HT1080 (cell line): ENCODE data around the gene FUZ. TPM values are rescaled to one million over a fixed set of nuclear protein-coding genes. Genes with fewer than 3 reads are reported as not detected.

Experiments used
- DNase-seq: peaks from one replicate; pipeline ENCODE4 v3.0.0-alpha.2; 2015; ENCODE audit warnings: low read depth
- total RNA-seq: library from RNA; depleted of rRNA; stranded (reverse); fragments of >200 nt; shearing (Covaris generic); gene quantifications from 2 replicates; pipeline ENCODE4 v1.2.3, GENCODE V29; 2014

The FUZ gene
- total RNA-seq, 1 experiment from 2014 or later = 72.2 TPM

DNA sequence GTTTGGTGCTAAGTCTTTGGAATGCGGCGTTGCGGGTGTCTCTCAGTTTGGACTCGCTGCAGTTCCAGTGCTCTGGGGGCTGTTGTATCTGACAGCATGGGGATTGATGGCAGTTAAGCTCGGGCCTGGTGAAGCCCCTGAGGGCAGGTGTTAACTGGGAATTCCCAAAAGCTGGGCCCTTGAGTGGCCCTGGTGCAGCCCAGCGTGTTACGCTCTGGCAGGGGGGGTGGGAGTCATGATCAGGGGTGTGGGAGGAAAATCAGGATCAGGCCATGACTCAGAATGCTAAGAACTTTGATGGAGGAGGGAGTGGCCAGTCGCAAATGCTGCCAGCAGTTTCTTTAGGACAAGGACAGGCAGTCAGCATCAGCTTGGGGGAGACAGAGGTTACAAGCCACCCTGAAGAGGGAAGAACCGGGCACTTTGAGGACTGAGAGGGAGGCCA, 26.7 kb downstream of the FUZ start:
- DNase-seq = peak; percentile 45

DNA sequence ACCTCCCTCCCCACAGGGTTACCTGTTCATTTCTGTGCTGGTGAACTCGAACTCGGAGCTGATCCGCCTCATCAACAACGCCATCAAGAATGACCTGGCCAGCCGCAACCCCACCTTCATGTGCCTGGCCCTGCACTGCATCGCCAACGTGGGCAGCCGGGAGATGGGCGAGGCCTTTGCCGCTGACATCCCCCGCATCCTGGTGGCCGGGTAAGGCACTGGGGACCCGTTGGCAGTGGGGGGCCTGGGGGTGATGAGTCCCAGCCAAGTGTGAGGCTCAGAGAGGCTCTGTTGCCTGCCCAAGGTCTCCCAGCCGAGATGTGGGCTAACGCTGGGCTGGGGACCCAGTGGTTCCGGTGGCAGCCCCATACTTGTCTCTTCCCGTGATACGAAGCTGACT, 30.6 kb downstream of the FUZ start:
- no peak for DNase-seq

DNA sequence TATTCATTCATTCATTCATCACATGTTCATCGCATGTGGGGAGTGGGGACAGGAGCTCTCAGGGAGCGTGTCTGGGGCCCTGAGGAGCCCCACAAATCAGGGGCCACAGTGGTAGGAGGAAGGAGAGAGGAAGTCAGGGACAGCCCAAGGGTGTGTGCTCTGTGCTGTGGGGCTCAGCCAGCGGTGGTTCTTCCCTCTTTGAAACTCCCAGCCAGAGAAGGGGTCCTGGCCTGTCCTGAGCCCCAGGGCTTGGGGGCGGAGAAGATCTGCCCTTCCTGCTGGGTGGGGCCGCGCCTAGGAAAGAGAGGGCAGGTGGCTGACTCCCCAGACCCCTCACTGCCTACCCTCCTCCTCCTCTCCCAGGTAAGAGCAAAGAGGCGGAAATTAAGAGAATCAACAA, 31.7 kb downstream of the FUZ start:
- no peak for DNase-seq

DNA sequence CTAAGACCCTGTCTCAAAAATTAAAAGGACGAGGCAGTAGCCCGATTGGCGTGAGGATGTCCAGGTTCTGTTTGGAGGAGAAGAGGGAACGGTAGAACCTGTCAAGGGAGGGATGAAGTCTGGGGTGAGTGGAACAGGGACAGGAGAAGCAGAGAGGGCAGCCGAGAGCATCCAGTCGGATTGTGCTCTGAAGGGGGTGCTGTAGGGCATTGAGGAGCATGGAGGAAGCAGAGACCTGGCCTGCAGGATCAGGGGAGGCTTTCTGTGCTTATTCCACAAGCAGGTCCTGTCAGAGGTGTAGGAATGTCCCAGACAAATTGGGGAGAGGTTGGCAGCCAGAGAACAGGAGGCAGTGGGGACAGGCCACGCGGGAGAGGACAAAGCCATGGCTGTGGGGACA, 32.2 kb downstream of the FUZ start:
- no peak for DNase-seq

- DNase-seq = no peak
Observed at GRCh38 chr19:49779731-49780555, 33.1 kb downstream of the FUZ start.

- DNase-seq = no peak
Observed at GRCh38 chr19:49776371-49776764, 36.7 kb downstream of the FUZ start.

DNA sequence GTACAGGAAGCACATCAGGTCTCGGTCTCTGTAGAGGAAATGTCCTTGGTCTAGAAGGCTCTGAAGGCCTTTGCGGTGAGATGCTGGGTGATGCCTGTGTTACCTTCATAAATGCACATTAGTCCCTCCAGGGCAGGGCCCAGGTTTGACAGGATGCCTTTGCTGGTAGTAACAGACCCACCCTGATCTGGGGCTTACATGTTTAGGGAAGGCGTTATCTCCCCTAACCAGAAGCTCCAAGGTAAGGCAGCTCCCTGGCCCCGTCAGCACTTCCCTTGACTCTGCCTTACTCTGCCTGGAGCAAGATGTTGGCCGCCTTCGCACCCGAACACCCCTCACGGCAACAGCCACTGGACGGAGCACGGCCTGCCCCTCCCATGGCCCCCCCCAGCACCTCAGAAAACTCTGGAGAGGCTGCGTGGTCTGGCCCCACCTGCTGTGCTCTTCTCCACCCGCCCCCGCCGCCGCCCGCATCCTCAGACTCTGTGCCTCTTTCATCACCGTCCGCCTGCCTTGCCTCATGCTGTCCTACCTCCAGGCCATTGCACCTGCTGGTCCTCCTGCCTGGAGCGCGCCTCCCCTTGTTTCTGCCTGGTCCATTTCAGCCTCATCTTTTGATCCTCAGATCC, 37.2 kb downstream of the FUZ start:
- DNase-seq = no peak

DNA sequence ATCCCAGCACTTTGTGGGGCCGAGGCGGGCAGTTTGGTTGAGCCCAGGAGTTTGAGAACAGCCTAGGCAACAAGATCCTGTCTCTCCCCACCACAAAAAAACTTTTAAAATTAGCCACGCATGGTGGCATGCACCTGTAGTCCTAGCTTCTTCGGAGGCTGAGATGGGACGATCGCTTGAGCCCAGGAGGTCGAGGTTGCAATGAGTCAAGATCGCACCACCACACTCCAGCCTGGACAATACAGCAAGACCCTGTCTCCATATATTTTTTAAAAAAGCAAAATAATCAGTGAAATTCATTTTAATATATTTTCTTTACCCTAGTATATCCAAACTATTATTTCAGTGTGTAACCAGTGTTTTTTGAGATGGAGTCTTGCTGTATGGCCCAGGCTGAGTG, 38.1 kb downstream of the FUZ start:
- no peak for DNase-seq

- no peak for DNase-seq
Observed at GRCh38 chr19:49773663-49774350, 39.3 kb downstream of the FUZ start.

DNA sequence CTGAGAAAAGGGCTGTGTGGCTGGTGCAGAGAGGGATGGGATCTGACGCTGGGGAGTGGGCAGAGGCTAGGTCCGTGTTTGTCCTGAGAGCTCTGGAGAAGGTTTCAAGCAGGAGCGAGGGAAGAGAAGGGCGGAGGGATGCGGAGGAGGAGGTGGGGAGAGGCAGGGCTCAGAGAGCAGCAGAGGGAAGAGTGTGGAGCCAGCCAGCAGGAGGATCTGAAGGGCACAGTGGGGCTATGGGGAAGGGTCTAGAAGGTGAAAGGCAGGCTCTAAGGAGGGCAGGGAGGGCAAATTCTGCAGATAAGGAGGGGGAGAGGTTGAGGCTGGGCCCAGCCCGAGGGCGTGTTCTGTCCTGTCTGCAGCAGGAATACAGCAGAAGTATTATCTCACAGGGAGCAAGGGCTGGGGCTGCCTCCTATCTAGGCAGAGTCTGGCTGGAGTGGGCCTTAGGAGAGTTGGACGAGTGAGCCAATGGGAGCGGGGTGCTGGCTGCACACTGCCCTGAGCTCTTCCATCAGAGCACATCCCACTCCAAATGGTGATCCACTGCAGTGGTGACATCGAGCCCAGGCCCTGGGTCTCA, 40.2 kb downstream of the FUZ start:
- no peak for DNase-seq

GRCh38 chr19:49771674-49772139, 41.4 kb downstream of the FUZ start:
- no peak for DNase-seq

GRCh38 chr19:49770529-49770928, 42.6 kb downstream of the FUZ start:
- no peak for DNase-seq

- no peak for DNase-seq
Observed at GRCh38 chr19:49767967-49768581, 45.0 kb downstream of the FUZ start.

DNA sequence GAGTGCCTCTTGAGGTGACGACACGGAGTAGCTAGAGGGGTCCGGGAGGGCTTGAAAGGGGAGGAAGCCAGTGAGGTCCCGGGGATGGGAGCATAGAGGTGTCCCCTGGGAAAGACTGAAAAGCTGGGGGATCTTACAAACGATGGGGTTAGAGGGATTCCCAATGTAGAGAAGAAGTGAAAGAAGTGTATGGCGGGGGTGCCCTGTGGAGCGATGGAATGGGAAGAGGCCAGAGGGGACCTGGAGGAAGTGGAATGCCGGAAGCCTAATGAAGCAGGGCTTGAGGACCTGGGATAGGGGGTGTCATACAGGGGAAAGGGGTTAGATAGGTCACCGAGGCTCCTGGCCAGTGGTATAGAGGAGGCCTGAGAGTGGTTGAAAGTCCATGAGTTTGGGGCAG, 45.7 kb downstream of the FUZ start:
- DNase-seq = no peak

- no peak for DNase-seq
Observed at GRCh38 chr19:49766930-49767299, 46.2 kb downstream of the FUZ start, which contains the start of gene AP2A1. Gene AP2A1 (plus strand): TSS chr19:49767001. CDS start chr19:49767134, 133 bp downstream.

DNA sequence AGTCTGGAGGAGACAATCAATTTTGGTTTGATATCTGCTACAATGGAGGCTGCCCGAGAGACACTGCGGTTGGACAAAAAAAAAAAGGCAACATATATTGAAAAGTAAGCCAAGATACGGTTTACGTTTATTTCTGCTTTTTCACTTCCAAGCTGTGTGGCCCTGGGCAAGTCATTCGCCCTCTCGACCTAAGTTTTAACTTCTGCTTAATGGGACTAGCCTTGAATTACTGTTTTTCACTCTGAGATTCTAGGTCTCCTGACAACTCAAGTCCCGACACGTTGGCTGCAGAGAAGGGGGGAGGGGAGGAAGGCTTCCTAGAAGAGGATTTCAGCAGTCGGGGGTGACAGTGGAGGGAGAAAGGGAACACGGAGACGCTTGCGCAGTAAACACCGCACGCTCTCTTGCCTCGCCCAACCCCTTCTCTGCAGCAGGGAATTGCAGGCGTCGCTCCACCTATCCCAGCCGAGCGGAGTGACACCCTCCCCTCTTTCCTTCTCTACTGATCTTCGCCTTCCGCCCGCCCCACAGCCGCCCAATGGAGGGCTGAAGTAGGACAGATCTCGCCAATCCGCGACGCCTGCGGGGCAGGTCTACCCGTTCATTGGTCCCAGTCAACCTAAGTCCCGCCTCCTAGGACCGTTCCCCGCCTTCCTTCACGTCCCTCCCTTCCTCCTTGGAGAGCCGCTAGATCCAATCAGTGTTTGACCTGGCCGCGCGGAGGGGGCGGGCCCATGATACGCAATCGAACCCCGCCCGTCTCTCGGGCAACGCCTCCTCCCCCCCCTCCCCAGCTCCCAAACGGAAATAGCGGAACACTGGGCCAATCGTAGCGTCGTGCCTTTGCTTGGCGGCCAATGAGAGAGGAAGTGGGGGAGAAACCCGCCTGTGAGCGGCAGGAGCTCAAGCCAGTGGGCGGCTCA, 46.8 kb downstream of the FUZ start:
- peak; percentile 100 for DNase-seq

- DNase-seq = no peak
Observed at GRCh38 chr19:49764341-49764740, 48.8 kb downstream of the FUZ start.

DNA sequence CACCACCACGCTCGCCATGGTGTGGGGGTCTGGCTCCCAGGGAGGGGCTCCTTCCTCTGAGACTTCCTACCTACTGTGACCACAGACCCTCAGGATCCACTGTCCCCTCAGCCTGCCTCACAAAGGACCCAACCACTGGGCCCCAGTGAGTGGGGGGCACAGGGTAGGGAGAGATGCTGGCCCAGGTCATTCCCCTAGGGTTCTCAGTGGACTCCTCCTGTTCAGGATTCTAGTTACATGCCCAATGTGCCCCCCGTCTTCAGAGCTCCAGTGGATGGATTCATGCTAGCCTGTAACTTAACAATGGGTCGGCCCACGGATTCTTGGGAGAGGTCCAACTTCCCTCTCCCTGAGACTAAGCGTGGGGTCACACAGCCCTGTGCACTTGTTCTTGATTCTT, 49.9 kb downstream of the FUZ start, which contains the start of gene TSKS:
TSKS (minus strand) TSS at position 77 of the 400 bp plus-strand sequence; CDS start at position 18, 59 bp downstream.
- DNase-seq = no peak

GRCh38 chr19:49761625-49762311, 51.3 kb downstream of the FUZ start:
- no peak for DNase-seq

DNA sequence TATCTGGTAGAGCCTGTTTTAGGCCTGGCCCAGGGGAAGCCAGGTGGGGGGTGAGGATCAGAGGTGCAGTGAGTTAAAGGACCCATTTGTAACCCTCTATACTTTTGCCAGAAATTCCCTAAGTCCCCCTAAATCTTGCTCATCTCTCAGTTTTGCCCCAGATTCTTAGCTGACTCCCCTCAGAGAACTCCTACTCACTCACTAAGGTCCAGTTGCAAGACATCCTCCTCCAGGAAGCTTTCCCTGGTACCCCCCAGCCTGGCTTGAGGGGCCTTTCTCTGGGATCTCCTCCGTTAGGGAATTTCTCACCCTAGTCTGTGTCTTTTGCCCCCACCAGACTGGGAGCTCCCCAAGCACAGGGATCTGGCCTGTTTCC, 51.9 kb downstream of the FUZ start:
- no peak for DNase-seq
